OCI-LY1 (cell line): ENCODE measurements around the gene PRRX1.

Experiments used
- CTCF ChIP-seq: fragments of 200-600 bp; sonication (generic), shearing (Covaris generic); IDR thresholded peaks from 2 replicates; pipeline ENCODE4 v1.5.1; 2017; ENCODE audit warnings: mild to moderate bottlenecking, antibody characterized with exemption, low read length, moderate library complexity, mixed read lengths
- EZH2 ChIP-seq: fragments of 200-600 bp; sonication (generic), shearing (Covaris generic); IDR thresholded peaks from 2 replicates; pipeline ENCODE4 v1.8.0; 2017; ENCODE audit warnings: borderline replicate concordance, mixed run types, mild to moderate bottlenecking, antibody characterized with exemption, low read length, moderate library complexity, mixed read lengths

DNA sequence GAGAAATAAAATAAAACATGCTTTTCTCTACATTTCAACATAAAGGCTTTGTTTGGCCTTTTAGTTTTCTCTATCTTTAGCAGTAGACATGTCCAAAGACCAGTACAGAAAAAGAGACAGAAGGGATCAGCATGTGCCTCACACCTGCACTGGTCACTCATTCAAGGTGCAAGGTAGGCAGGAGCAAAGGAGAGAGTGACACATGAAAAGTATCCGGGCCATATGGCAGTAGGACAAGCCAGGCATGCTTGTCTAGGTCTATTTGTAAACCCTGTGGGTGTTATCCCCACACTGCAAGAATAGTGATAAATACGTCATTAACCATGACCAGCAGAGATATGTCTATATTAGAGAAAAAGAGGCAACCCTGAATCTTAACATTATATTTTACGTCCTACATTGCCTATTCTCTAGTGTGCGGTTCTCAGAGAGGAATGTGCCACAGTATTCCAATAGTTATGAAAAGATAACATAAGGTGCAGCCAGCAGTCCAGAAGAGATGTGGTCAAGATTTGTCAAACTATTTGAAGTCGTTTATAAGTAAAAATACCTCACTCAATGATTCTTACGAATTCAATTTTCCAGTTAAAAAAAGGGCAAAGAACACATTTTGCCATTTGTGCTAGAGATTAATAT, 32.1 kb downstream of the PRRX1 start:
- TF ChIP-seq CTCF (no peak), EZH2 (no peak)
